T-helper 2 cell treated with Interferon-gamma antibody and Interleukin-4, amounts not matched to agents 5 μg/mL and 100 μg/mL, for 36 hours (primary cell): ENCODE data around the gene RNF182.
"Not testable (repeated sequence)": the region's sequence is repeated elsewhere in the genome, so short reads cannot be mapped to it uniquely, and the experiment has no call there.

Source experiments
- DNase-seq: peaks from one replicate; pipeline ENCODE4 v3.0.0; 2021; ENCODE audit warnings: low spot score
- H3K27ac Mint-ChIP-seq: one replicate; pipeline ENCODE4 v1.8.0; 2021; ENCODE audit warnings: mild to moderate bottlenecking, mixed read lengths
- H3K27me3 Mint-ChIP-seq: one replicate; pipeline ENCODE4 v1.8.0; 2021; ENCODE audit warnings: low read depth, mixed read lengths
- H3K36me3 Mint-ChIP-seq: one replicate; pipeline ENCODE4 v1.8.0; 2021; ENCODE audit warnings: low read depth, mixed read lengths
- H3K4me1 Mint-ChIP-seq: one replicate; pipeline ENCODE4 v1.8.0; 2021; ENCODE audit warnings: low read depth, mixed read lengths
- H3K4me3 Mint-ChIP-seq: one replicate; pipeline ENCODE4 v1.8.0; 2022; ENCODE audit warnings: mild to moderate bottlenecking, moderate library complexity, mixed read lengths
- H3K9me3 Mint-ChIP-seq: one replicate; pipeline ENCODE4 v1.8.0; 2021; ENCODE audit warnings: mixed read lengths

The RNF182 gene

GRCh38 chr6:13953061-13953705 lies 28.4 kb downstream of the RNF182 start:
- DNase-seq: no peak
- H3K27me3 Mint-ChIP-seq: peaks cover 11% of the 10 kb centered on the region
- no peaks in the 10 kb centered on the region for H3K4me1 Mint-ChIP-seq
- no peaks in the 10 kb centered on the region for H3K36me3 Mint-ChIP-seq
- H3K4me3 Mint-ChIP-seq: no peak overlapping the region
- no peak overlapping the region for H3K27ac Mint-ChIP-seq
- no peaks in the 10 kb centered on the region for H3K9me3 Mint-ChIP-seq

GRCh38 chr6:13965582-13966127 lies 40.9 kb downstream of the RNF182 start:
- Mint-ChIP-seq H3K36me3 (no peaks in the 10 kb centered on the region), H3K9me3 (peaks cover 5% of the 10 kb centered on the region), H3K27me3 (peaks cover 20% of the 10 kb centered on the region), H3K27ac (no peak overlapping the region), H3K4me1 (no peaks in the 10 kb centered on the region), H3K4me3 (no peak overlapping the region)
- DNase-seq: no peak

GRCh38 chr6:13971303-13971702 lies 46.6 kb downstream of the RNF182 start:
- peaks cover 17% of the 10 kb centered on the region for H3K27me3 Mint-ChIP-seq
- no peak for DNase-seq
- no peaks in the 10 kb centered on the region for H3K4me1 Mint-ChIP-seq
- H3K4me3 Mint-ChIP-seq: no peak overlapping the region
- H3K36me3 Mint-ChIP-seq: peaks cover 3% of the 10 kb centered on the region
- H3K9me3 Mint-ChIP-seq: peaks cover 24% of the 10 kb centered on the region
- no peak overlapping the region for H3K27ac Mint-ChIP-seq

- Mint-ChIP-seq H3K27me3 (peaks cover 24% of the 10 kb centered on the region), H3K9me3 (peaks cover 24% of the 10 kb centered on the region)
- H3K36me3 Mint-ChIP-seq, H3K27ac Mint-ChIP-seq, DNase-seq, H3K4me1 Mint-ChIP-seq, H3K4me3 Mint-ChIP-seq: not testable (repeated sequence)
Measured at GRCh38 chr6:13972602-13973001, 47.9 kb downstream of the RNF182 start.

- DNase-seq, H3K27ac Mint-ChIP-seq, H3K4me1 Mint-ChIP-seq, H3K36me3 Mint-ChIP-seq, H3K4me3 Mint-ChIP-seq: not testable (repeated sequence)
- Mint-ChIP-seq H3K27me3 (peaks cover 22% of the 10 kb centered on the region), H3K9me3 (peaks cover 24% of the 10 kb centered on the region)
Measured at GRCh38 chr6:13973422-13973821, 48.7 kb downstream of the RNF182 start.

GRCh38 chr6:13978102-13978640 lies 53.4 kb downstream of the RNF182 start:
- Mint-ChIP-seq H3K27me3 (peaks cover 30% of the 10 kb centered on the region), H3K4me1 (no peaks in the 10 kb centered on the region), H3K36me3 (no peaks in the 10 kb centered on the region)

GRCh38 chr6:13978787-13979186 lies 54.0 kb downstream of the RNF182 start:
- Mint-ChIP-seq H3K27me3 (peaks cover 36% of the 10 kb centered on the region), H3K4me1 (no peaks in the 10 kb centered on the region), H3K4me3 (no peak overlapping the region), H3K9me3 (peaks cover 1% of the 10 kb centered on the region), H3K27ac (no peak overlapping the region), H3K36me3 (no peaks in the 10 kb centered on the region)
- DNase-seq: no peak

More at GRCh38 chr6:13978102-13978640, 53.4 kb downstream of the RNF182 start:
- DNase-seq: no peak
- Mint-ChIP-seq H3K9me3 (peaks cover 8% of the 10 kb centered on the region), H3K27ac (no peak overlapping the region), H3K4me3 (no peak overlapping the region)

GRCh38 chr6:13979284-13980171 lies 54.8 kb downstream of the RNF182 start:
- H3K4me1 Mint-ChIP-seq: no peaks in the 10 kb centered on the region
- DNase-seq: no peak
- H3K36me3 Mint-ChIP-seq: no peaks in the 10 kb centered on the region
- no peak overlapping the region for H3K27ac Mint-ChIP-seq
- no peaks in the 10 kb centered on the region for H3K9me3 Mint-ChIP-seq
- H3K4me3 Mint-ChIP-seq: no peak overlapping the region
- H3K27me3 Mint-ChIP-seq: peaks cover 40% of the 10 kb centered on the region

GRCh38 chr6:13980534-13980933 lies 55.8 kb downstream of the RNF182 start:
- no peaks in the 10 kb centered on the region for H3K9me3 Mint-ChIP-seq
- DNase-seq: no peak
- H3K27me3 Mint-ChIP-seq: peaks cover 32% of the 10 kb centered on the region
- H3K36me3 Mint-ChIP-seq: no peaks in the 10 kb centered on the region
- H3K4me3 Mint-ChIP-seq: no peak overlapping the region
- no peaks in the 10 kb centered on the region for H3K4me1 Mint-ChIP-seq
- no peak overlapping the region for H3K27ac Mint-ChIP-seq

- H3K9me3 Mint-ChIP-seq: no peaks in the 10 kb centered on the region
- H3K4me1 Mint-ChIP-seq: peaks cover 5% of the 10 kb centered on the region
- H3K4me3 Mint-ChIP-seq: no peak overlapping the region
- no peak for DNase-seq
- no peaks in the 10 kb centered on the region for H3K36me3 Mint-ChIP-seq
- H3K27ac Mint-ChIP-seq: no peak overlapping the region
- H3K27me3 Mint-ChIP-seq: peaks cover 54% of the 10 kb centered on the region
Measured at GRCh38 chr6:13985663-13986325, 61.0 kb downstream of the RNF182 start.

GRCh38 chr6:13986700-13987399 lies 62.1 kb downstream of the RNF182 start:
- H3K4me3 Mint-ChIP-seq: no peak overlapping the region
- no peak for DNase-seq
- H3K4me1 Mint-ChIP-seq: peaks cover 5% of the 10 kb centered on the region
- no peaks in the 10 kb centered on the region for H3K9me3 Mint-ChIP-seq
- H3K36me3 Mint-ChIP-seq: no peaks in the 10 kb centered on the region
- H3K27me3 Mint-ChIP-seq: peaks cover 53% of the 10 kb centered on the region
- no peak overlapping the region for H3K27ac Mint-ChIP-seq

GRCh38 chr6:13987400-13987865 lies 62.7 kb downstream of the RNF182 start:
- Mint-ChIP-seq H3K9me3 (no peaks in the 10 kb centered on the region), H3K4me3 (no peak overlapping the region), H3K27ac (no peak overlapping the region), H3K36me3 (no peaks in the 10 kb centered on the region), H3K4me1 (peaks cover 5% of the 10 kb centered on the region), H3K27me3 (peaks cover 48% of the 10 kb centered on the region)
- DNase-seq: no peak

- no peaks in the 10 kb centered on the region for H3K9me3 Mint-ChIP-seq
- H3K4me1 Mint-ChIP-seq: peaks cover 5% of the 10 kb centered on the region
- H3K27me3 Mint-ChIP-seq: peaks cover 45% of the 10 kb centered on the region
- no peak overlapping the region for H3K4me3 Mint-ChIP-seq
- H3K27ac Mint-ChIP-seq: no peak overlapping the region
- DNase-seq: no peak
- H3K36me3 Mint-ChIP-seq: no peaks in the 10 kb centered on the region
Measured at GRCh38 chr6:13988049-13988738, 63.4 kb downstream of the RNF182 start.
